ENCODE measurements around the gene ZBTB40. TPM values are rescaled to one million over a fixed set of nuclear protein-coding genes. Genes with fewer than 3 reads are reported as not detected.

ZBTB40 gene
- total RNA-seq, 1 experiment from 2014 or later: 17.0 TPM

- Histone ChIP-seq H3K4me3 (ENCODE audit: insufficient read depth, low read depth, low read length) (no peak overlapping the region), H3K36me3 (replicated peaks; ENCODE audit: control insufficient read depth, insufficient read depth, low read length) (no peaks in the 10 kb centered on the region), H3K27me3 (ENCODE audit: control insufficient read depth, insufficient read depth, low read length) (no peaks in the 10 kb centered on the region)
- DNase-seq: no peak
These were observed 4.0 kb upstream of the ZBTB40 start for GRCh38 chr1:22447621-22448111.

- Histone ChIP-seq H3K36me3 (replicated peaks; ENCODE audit: control insufficient read depth, insufficient read depth, low read length) (no peaks in the 10 kb centered on the region), H3K27me3 (ENCODE audit: control insufficient read depth, insufficient read depth, low read length) (no peaks in the 10 kb centered on the region), H3K4me3 (ENCODE audit: insufficient read depth, low read depth, low read length) (no peak overlapping the region)
- no peak for DNase-seq
These were observed 2.0 kb upstream of the ZBTB40 start for GRCh38 chr1:22449636-22450035.

DNA sequence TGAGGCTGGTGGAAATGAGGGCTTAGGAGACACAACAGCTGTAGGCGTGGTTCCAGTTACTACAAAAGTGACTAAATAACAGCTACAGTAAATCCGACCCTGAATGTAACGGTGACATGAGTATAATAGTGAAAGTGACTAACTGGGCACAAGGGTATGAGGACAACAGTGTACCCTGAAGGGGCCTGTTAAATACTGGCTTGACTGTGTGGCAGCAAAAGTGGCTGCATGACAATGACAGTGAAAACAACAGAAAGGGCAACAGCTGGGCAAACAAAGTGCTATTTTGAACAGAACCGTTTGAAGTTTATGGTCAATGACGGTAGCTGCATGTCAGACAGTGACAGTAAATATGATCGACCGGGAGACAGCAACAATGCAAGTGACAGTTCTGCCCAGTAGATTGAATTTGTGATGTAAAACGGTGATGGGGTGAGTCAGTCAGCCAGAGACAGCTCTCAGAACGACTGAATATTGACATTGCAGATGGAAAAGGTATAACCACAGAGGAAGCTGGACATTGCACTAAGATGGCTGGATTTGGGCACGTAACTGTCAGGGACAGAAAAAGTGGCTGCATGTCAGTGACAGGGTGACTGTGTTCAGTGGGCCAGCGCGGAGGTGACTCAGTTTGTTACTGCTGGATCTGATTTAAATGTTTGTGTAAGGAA, 1.2 kb upstream of the ZBTB40 start:
- H3K4me3 ChIP-seq (ENCODE audit: insufficient read depth, low read depth, low read length): no peak overlapping the region
- H3K36me3 ChIP-seq (replicated peaks; ENCODE audit: control insufficient read depth, insufficient read depth, low read length): no peaks in the 10 kb centered on the region
- no peak for DNase-seq
- H3K27me3 ChIP-seq (ENCODE audit: control insufficient read depth, insufficient read depth, low read length): no peaks in the 10 kb centered on the region

DNA sequence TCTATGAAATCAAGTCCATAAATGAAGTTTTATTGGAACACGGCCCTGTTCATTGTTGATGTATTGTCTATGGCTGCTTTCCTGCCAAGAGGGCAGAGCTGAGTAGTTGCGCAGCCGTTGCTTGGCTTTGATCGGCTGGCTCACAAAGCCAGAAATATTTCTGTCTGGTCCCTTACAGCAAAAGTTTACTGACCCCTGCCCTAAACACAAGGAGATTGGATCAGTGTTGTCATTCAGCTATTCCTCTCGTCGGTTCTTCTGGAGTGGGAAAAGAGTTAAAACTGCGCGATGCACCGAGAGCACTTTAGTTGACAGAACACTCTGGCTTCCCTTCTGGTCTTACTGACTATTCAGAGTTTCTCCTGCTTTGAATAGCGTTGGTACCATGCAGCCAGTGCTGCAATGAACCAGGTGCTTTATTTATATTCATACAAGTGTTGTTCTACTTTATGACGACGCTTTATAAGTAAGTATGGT, 868 bp downstream of the ZBTB40 start:
- no peak for DNase-seq

DNA sequence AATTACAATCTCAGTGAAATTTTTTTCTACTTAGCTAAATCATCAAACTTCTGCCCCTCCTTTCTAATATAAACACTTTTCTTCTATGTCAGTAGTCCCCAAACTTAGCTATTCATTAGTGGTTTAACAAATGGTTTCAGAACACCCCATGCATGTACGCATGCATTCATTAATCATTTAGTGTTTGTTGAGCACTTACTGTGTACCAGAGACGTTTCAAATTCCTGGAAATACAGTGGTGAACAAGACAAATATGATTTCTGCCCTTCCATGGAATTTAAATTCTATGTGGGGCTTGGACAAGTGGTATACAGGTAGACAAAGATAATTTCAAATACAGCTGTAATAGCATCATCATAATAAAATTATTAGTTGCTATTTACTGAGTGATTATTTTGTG, 1.5 kb downstream of the ZBTB40 start:
- Histone ChIP-seq H3K36me3 (replicated peaks; ENCODE audit: control insufficient read depth, insufficient read depth, low read length) (no peaks in the 10 kb centered on the region), H3K27me3 (ENCODE audit: control insufficient read depth, insufficient read depth, low read length) (no peaks in the 10 kb centered on the region), H3K4me3 (ENCODE audit: insufficient read depth, low read depth, low read length) (no peak overlapping the region)
- DNase-seq: no peak

More for the DNA sequence above, 868 bp downstream of the ZBTB40 start:
- Histone ChIP-seq H3K27me3 (ENCODE audit: control insufficient read depth, insufficient read depth, low read length) (no peaks in the 10 kb centered on the region), H3K36me3 (replicated peaks; ENCODE audit: control insufficient read depth, insufficient read depth, low read length) (no peaks in the 10 kb centered on the region), H3K4me3 (ENCODE audit: insufficient read depth, low read depth, low read length) (peak overlapping the region; percentile 99)

GRCh38 chr1:22454476-22455056, 2.9 kb downstream of the ZBTB40 start:
- DNase-seq: no peak

GRCh38 chr1:22457345-22457744, 5.7 kb downstream of the ZBTB40 start:
- no peaks in the 10 kb centered on the region for H3K36me3 ChIP-seq (replicated peaks; ENCODE audit: control insufficient read depth, insufficient read depth, low read length)
- no peak for DNase-seq
- H3K27me3 ChIP-seq (ENCODE audit: control insufficient read depth, insufficient read depth, low read length): no peaks in the 10 kb centered on the region
- H3K4me3 ChIP-seq (ENCODE audit: insufficient read depth, low read depth, low read length): no peak overlapping the region

More at GRCh38 chr1:22454476-22455056, 2.9 kb downstream of the ZBTB40 start:
- no peaks in the 10 kb centered on the region for H3K36me3 ChIP-seq (replicated peaks; ENCODE audit: control insufficient read depth, insufficient read depth, low read length)
- H3K27me3 ChIP-seq (ENCODE audit: control insufficient read depth, insufficient read depth, low read length): no peaks in the 10 kb centered on the region
- H3K4me3 ChIP-seq (ENCODE audit: insufficient read depth, low read depth, low read length): no peak overlapping the region

DNA sequence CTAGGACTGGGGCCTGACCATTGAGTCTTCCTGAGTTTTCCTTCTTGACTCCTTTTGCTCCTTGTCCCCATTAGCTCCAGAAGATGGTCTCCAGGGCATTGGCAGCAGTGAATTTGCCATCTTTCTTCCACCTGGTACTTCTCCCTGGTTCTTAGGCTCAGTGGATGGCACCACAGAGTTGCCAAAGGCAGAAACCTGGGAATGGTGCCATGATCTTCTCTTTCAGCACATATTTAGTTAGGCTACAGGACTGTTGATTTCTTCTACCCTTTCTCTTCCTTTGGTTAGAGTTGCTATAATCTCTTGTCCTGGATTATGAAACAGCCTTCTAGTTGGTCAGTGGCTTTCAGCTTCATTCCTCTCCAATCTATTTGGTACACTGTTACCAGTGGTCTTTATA, 6.2 kb downstream of the ZBTB40 start:
- no peak for DNase-seq

GRCh38 chr1:22461100-22461499, 9.4 kb downstream of the ZBTB40 start:
- Histone ChIP-seq H3K36me3 (replicated peaks; ENCODE audit: control insufficient read depth, insufficient read depth, low read length) (no peaks in the 10 kb centered on the region), H3K4me3 (ENCODE audit: insufficient read depth, low read depth, low read length) (no peak overlapping the region), H3K27me3 (ENCODE audit: control insufficient read depth, insufficient read depth, low read length) (no peaks in the 10 kb centered on the region)
- DNase-seq: no peak

More for the DNA sequence above, 6.2 kb downstream of the ZBTB40 start:
- Histone ChIP-seq H3K4me3 (ENCODE audit: insufficient read depth, low read depth, low read length) (no peak overlapping the region), H3K36me3 (replicated peaks; ENCODE audit: control insufficient read depth, insufficient read depth, low read length) (no peaks in the 10 kb centered on the region), H3K27me3 (ENCODE audit: control insufficient read depth, insufficient read depth, low read length) (no peaks in the 10 kb centered on the region)

DNA sequence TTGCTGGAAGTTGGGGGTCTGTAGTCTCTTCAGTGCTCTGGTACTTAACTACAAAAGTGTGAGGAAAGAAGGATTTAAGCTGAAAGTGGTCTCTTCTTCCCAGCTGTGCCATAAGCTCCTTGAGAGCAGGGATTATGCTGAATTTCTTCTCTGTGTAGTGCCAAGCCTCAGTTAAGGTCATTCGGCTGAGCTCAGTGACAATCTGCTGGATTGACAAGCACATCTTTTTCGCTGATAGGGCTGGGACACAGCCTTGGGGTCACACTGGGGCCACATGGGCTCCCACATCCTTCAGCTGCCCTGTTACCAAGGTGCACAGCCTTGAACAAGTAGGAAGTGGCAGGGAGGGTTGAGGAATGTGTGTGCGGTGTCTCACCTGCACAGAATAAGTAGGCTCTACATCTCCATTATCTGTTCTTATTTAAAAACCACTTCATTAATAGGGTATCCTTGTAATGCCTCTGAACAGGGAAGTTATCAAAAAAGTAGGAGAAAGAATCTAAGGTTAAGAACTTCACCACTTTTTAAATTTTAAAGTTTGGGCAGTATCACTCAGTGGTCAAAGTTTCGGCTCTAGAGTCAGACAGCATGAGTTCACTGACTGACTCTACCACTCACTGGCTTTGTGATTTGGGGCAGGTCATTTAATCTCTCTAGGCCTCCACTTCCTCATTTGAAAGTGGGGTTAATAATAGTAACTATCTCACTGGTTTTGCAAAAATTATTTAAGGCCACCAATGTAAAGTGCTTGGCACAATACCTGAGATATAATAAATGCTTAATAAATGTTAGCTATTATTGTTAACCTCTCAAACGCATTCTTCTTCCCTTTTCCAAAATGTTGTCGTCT, 10.3 kb downstream of the ZBTB40 start:
- H3K27me3 ChIP-seq (ENCODE audit: control insufficient read depth, insufficient read depth, low read length): no peaks in the 10 kb centered on the region
- H3K36me3 ChIP-seq (replicated peaks; ENCODE audit: control insufficient read depth, insufficient read depth, low read length): no peaks in the 10 kb centered on the region
- DNase-seq: no peak
- no peak overlapping the region for H3K4me3 ChIP-seq (ENCODE audit: insufficient read depth, low read depth, low read length)

- Histone ChIP-seq H3K4me3 (ENCODE audit: insufficient read depth, low read depth, low read length) (no peak overlapping the region), H3K36me3 (replicated peaks; ENCODE audit: control insufficient read depth, insufficient read depth, low read length) (no peaks in the 10 kb centered on the region), H3K27me3 (ENCODE audit: control insufficient read depth, insufficient read depth, low read length) (no peaks in the 10 kb centered on the region)
- no peak for DNase-seq
These were observed 11.3 kb downstream of the ZBTB40 start for GRCh38 chr1:22462928-22463327.

- H3K36me3 ChIP-seq (replicated peaks; ENCODE audit: control insufficient read depth, insufficient read depth, low read length): no peaks in the 10 kb centered on the region
- DNase-seq: no peak
- H3K4me3 ChIP-seq (ENCODE audit: insufficient read depth, low read depth, low read length): no peak overlapping the region
- H3K27me3 ChIP-seq (ENCODE audit: control insufficient read depth, insufficient read depth, low read length): no peaks in the 10 kb centered on the region
These were observed 13.4 kb downstream of the ZBTB40 start for GRCh38 chr1:22465015-22465565.

DNA sequence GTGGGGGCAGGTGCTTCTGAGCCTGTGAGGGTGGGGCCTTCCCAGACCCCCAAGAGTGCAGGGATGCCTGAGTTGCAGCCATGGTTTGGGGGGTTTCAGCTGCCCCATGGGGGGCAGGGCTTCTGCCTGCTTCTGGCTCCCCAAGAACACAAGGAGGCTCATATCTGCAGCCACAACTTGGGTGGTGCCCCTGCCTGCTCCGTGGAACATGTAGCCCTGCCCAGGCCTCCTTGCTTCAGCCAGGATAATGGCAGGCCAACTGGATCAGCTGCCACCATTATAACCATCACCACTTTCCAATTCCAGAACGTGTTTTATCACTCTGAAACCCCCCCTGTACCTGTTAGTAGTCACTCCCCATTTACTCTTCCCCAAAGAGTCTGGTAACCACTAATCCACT, 14.0 kb downstream of the ZBTB40 start:
- Histone ChIP-seq H3K27me3 (ENCODE audit: control insufficient read depth, insufficient read depth, low read length) (no peaks in the 10 kb centered on the region), H3K4me3 (ENCODE audit: insufficient read depth, low read depth, low read length) (no peak overlapping the region), H3K36me3 (replicated peaks; ENCODE audit: control insufficient read depth, insufficient read depth, low read length) (no peaks in the 10 kb centered on the region)
- DNase-seq: no peak

- Histone ChIP-seq H3K27me3 (ENCODE audit: control insufficient read depth, insufficient read depth, low read length) (no peaks in the 10 kb centered on the region), H3K36me3 (replicated peaks; ENCODE audit: control insufficient read depth, insufficient read depth, low read length) (no peaks in the 10 kb centered on the region), H3K4me3 (ENCODE audit: insufficient read depth, low read depth, low read length) (no peak overlapping the region)
- DNase-seq: no peak
These were observed 18.6 kb downstream of the ZBTB40 start for GRCh38 chr1:22470227-22470626.

Measured in H7 (cell line).